Measurements from ENCODE around the gene RREB1.

The RREB1 gene

GRCh38 chr6:7195339-7196018 lies 87.7 kb downstream of the RREB1 start:
- TF ChIP-seq, protein P1, sequence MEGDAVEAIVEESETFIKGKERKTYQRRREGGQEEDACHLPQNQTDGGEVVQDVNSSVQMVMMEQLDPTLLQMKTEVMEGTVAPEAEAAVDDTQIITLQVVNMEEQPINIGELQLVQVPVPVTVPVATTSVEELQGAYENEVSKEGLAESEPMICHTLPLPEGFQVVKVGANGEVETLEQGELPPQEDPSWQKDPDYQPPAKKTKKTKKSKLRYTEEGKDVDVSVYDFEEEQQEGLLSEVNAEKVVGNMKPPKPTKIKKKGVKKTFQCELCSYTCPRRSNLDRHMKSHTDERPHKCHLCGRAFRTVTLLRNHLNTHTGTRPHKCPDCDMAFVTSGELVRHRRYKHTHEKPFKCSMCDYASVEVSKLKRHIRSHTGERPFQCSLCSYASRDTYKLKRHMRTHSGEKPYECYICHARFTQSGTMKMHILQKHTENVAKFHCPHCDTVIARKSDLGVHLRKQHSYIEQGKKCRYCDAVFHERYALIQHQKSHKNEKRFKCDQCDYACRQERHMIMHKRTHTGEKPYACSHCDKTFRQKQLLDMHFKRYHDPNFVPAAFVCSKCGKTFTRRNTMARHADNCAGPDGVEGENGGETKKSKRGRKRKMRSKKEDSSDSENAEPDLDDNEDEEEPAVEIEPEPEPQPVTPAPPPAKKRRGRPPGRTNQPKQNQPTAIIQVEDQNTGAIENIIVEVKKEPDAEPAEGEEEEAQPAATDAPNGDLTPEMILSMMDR (IDR thresholded peaks at IDR 0.05; ENCODE audit: low read depth, low read length) = no peak

DNA sequence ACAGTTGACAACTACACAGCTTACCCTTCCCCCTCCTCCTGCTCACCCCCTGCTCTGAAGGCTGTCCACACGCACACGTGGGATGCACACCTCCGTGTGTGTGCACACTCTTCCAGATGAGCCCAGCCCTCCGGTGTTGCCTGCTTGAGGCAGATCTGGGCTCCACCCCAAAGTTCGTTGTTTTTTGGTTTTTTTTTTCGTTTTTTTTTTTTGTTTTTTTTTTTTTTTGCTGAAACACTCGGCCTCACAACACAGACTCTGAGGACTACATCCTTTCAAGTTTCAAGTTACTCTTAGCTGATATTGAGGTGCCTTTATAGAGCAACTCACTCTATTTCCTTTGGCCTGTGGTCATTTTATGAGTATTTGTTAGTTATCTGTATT lies 88.2 kb downstream of the RREB1 start:
- Histone ChIP-seq H3K4me3 (ENCODE audit: low read depth, low read length) (no peak overlapping the region), H3K27me3 (no peaks in the 10 kb centered on the region), H3K4me1 (no peaks in the 10 kb centered on the region), H3K36me3 (0 out of 2 replicates have a peak, but pooled peaks cover 3% of the 10 kb centered on the region), H3K9me3 (no peaks in the 10 kb centered on the region)
- no peak for DNase-seq
- TF ChIP-seq, protein P1 (IDR thresholded peaks at IDR 0.05; ENCODE audit: low read depth, low read length) = no peak

More at GRCh38 chr6:7195339-7196018, 87.7 kb downstream of the RREB1 start:
- Histone ChIP-seq H3K36me3 (0 out of 2 replicates have a peak, but pooled peaks cover 3% of the 10 kb centered on the region), H3K4me3 (ENCODE audit: low read depth, low read length) (no peak overlapping the region), H3K4me1 (no peaks in the 10 kb centered on the region), H3K9me3 (no peaks in the 10 kb centered on the region), H3K27me3 (no peaks in the 10 kb centered on the region)
- DNase-seq = no peak

GRCh38 chr6:7196685-7197283 lies 89.0 kb downstream of the RREB1 start:
- Histone ChIP-seq H3K27me3 (no peaks in the 10 kb centered on the region), H3K9me3 (no peaks in the 10 kb centered on the region), H3K4me3 (ENCODE audit: low read depth, low read length) (no peak overlapping the region), H3K4me1 (no peaks in the 10 kb centered on the region), H3K36me3 (0 out of 2 replicates have a peak, but pooled peaks cover 3% of the 10 kb centered on the region)
- TF ChIP-seq, protein P1 (IDR thresholded peaks at IDR 0.05; ENCODE audit: low read depth, low read length) = no peak
- no peak for DNase-seq

DNA sequence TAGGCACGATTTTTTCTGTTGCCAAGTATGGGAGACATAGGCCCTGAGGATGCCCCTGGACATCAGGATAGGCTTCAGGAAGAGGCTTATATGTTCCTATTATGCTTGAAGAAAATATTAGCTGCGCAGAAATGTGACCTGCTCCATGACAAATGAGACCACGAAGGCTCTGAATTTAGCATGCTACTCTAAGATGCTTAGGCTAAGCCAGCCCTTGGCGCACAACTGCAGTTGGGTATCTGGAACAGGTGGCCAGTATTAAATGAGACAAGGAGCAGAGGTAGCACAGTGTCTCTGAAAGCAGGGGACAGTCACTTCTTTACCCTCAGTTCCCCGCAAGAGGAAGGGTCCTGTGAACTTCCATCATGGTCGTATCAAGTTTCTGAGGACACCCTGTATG lies 90.0 kb downstream of the RREB1 start:
- H3K9me3 ChIP-seq = no peaks in the 10 kb centered on the region
- H3K4me1 ChIP-seq = no peaks in the 10 kb centered on the region
- TF ChIP-seq, protein P1 (IDR thresholded peaks at IDR 0.05; ENCODE audit: low read depth, low read length) = no peak
- no peak overlapping the region for H3K4me3 ChIP-seq (ENCODE audit: low read depth, low read length)
- DNase-seq = no peak
- no peaks in the 10 kb centered on the region for H3K27me3 ChIP-seq
- 0 out of 2 replicates have a peak, but pooled peaks cover 3% of the 10 kb centered on the region for H3K36me3 ChIP-seq

- no peak for DNase-seq
- Histone ChIP-seq H3K4me3 (ENCODE audit: low read depth, low read length) (no peak overlapping the region), H3K9me3 (no peaks in the 10 kb centered on the region), H3K27me3 (no peaks in the 10 kb centered on the region), H3K4me1 (no peaks in the 10 kb centered on the region), H3K36me3 (0 out of 2 replicates have a peak, but pooled peaks cover 3% of the 10 kb centered on the region)
- TF ChIP-seq, protein P1 (IDR thresholded peaks at IDR 0.05; ENCODE audit: low read depth, low read length) = no peak
Observed at GRCh38 chr6:7198833-7199800, 91.4 kb downstream of the RREB1 start.
